Measurements from ENCODE around the gene ARHGAP12.
A peak's percentile ranks its signal among the peaks of the same experiment; 100 is the strongest.
"Not testable (repeated sequence)": the region's sequence is repeated elsewhere in the genome, so short reads cannot be mapped to it uniquely, and the experiment has no call there.

ARHGAP12 gene, protein sequence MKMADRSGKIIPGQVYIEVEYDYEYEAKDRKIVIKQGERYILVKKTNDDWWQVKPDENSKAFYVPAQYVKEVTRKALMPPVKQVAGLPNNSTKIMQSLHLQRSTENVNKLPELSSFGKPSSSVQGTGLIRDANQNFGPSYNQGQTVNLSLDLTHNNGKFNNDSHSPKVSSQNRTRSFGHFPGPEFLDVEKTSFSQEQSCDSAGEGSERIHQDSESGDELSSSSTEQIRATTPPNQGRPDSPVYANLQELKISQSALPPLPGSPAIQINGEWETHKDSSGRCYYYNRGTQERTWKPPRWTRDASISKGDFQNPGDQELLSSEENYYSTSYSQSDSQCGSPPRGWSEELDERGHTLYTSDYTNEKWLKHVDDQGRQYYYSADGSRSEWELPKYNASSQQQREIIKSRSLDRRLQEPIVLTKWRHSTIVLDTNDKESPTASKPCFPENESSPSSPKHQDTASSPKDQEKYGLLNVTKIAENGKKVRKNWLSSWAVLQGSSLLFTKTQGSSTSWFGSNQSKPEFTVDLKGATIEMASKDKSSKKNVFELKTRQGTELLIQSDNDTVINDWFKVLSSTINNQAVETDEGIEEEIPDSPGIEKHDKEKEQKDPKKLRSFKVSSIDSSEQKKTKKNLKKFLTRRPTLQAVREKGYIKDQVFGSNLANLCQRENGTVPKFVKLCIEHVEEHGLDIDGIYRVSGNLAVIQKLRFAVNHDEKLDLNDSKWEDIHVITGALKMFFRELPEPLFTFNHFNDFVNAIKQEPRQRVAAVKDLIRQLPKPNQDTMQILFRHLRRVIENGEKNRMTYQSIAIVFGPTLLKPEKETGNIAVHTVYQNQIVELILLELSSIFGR

DNA sequence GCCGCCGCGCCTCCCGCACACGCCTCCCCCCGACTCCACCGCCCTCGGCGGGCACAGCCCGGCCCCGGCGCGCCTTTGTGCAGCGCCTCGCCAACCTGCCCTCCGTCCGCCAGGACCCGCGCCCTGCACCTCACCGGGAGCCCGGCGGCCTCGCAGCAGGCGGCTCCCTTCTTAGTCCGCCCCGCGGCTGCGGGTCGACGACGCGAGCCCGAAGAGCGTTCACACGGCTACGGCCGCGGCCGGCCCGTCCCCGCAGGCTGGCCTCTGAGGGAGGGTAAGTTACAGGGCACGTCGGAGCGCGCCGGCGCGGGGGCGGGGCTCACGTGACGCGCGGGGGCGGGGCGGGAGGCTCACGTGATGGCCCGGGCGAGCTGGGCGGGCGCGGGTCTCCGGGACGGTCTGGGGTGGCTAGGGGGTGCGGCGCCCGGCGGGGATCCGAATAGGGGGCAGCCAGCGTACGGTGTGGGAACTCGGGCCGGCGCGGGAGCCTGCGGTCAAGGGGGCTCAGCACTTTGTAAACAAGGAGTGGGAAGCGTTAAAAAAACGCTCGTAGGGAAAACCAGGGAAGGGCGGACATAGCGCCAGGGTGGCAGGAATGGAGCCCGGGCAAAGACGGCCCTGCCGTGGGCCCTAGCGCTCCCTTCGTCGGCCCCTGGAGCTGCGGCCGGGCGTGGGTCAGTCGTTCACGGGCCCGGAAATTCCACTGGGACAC lies at the start of gene ARHGAP12:
ARHGAP12 (minus strand) TSS at position 283 of the 712 bp plus-strand sequence. CDS start 19,976 bp downstream, outside the sequence.
- DNase-seq = peak; percentile 84

DNA sequence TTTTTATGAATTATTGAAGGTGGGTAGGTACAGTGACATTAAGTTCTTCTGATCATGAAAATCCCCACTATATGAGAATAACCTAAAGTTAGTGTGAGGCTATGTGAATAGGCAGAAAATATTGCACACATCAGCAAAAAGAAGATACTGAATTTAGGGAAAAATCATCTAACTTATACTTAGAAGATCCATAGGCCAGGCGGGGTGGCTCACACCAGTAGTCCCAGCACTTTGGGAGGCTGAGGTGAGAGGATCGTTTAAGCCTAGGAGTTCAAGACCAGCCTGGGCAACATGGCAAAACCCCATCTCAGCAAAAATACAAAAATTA lies 49.5 kb upstream of the ARHGAP12 start:
- no peak for DNase-seq

DNA sequence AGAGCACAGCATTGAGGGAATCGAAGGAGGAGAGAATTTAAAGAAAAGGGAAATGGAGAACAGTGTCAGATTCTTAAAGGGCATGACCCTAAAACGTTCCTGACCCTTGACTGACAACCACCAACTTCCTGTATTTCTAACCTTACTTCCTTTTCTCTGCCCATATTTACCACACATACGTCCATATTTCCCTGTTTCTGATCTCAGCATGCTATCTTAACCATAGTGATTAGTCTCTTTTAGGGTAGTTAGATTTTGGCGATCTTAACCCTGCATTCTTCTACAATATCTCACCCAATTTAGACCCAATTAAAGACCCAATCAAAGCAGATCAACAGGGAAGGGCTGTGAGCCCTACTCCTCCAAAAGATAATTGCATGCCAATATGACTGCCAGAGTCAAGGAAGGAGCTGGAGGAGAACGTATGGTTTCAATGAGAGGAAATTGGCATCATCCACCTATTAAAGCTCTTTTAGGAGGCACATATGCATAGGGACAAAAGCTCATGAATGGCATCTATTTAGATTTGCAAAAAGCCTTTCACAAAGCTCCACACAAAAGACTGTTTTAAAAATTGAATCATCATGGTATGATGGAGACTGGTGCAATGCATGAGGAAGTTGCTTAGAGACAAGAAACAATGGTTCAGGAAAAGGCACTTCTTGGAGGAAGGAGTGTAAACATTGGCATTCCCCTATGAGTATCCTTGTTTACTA lies 49.0 kb upstream of the ARHGAP12 start:
- peak; percentile 10 for DNase-seq

DNA sequence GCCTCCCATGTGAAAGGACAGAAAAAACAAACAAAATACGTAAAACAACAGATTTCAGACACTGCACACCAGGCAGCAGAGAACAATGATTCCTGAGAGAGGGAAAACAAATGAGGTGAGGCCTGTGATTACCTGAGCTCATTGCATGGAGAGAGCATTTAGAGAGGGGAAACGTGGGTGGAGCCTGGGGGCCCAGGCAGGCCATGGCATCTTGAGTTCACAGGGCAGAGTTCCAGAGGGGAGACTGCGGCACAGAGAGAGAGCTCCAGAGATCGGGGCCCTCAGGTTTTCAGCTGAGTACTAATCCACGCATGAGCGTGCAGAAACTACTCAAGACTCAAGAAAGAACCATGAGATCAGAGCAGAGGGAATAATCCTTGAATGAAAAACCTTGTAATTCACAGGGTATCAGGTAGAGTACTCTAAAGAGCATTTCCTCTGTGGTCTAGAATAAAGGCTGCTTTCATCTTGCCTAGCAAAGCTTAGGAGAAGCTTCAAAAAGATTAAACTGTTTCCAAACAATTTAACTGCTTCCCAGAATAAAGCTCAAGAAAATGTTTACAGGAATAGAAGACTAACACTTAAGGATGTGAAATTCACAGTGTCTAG lies 46.6 kb upstream of the ARHGAP12 start:
- DNase-seq = no peak

DNA sequence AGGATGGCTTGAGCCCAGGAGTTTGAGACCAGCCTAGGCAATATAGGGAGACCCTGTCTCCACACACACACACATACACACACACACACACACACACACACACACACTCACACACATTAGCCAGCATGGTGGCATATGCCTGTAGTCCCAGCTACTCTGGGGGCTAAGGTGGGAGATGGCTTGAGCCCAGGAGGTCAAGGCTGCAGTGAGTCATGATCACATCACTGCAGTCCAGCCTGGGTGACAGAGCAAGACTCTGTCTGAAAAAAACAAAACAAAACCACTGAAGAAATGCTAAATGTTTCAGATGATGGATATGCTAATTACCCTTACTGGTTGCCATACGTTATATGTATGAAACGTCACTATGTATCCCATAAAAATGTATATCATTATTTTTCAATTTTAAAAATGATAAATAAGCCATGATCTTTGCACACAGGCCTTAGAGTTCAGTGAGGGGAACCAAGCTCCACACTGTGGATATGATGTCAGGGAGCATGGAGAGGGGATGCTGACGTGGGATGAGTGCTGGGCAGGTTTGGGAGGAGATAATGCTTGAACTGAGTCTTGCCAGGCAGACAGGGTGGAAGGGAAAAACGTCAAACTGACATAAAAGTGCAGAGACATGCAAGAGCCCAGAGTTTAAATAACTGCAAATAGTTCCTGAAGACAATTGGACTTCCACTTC lies 45.9 kb upstream of the ARHGAP12 start:
- no peak for DNase-seq

DNA sequence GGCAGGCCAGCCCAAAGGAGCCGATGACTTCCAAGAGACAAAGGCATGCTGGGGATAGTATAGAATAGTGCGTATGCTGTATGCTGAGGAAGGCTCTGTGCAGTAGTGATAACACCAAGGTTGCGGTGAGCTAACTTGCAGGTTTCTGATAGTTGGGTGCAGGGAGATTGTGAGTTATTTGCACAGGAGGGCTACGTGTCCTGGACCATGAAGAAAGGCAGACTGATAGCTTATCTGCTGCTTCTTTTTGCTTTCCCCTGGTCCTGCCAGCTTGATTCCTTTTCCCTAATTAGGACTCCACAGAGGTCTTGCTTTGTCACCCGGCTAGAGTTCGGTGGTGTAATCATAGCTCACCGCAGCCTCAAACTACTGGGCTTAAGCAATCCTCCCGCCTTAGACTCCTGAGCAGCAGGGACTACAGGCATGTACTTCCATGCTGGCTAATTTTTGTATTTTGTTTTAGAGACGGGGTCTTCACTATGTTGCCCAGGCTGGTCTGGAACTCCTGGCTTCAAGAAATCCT lies 43.9 kb upstream of the ARHGAP12 start:
- DNase-seq = no peak

DNA sequence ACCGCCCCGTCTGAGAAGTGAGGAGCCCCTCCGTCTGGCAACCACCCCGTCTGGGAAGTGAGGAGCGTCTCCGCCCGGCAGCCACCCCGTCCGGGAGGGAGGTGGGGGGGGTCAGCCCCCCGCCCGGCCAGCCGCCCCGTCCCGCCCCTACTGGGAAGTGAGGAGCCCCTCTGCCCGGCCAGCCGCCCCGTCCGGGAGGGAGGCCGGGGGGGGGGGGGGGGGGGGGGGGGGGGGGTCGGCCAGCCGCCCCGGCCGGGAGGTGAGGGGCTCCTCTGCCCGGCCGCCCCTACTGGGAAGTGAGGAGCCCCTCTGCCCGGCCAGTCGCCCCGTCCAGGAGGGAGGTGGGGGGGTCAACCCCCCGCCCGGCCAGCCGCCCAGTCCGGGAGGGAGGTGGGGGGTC lies 41.2 kb upstream of the ARHGAP12 start:
- DNase-seq = not testable (repeated sequence)

DNA sequence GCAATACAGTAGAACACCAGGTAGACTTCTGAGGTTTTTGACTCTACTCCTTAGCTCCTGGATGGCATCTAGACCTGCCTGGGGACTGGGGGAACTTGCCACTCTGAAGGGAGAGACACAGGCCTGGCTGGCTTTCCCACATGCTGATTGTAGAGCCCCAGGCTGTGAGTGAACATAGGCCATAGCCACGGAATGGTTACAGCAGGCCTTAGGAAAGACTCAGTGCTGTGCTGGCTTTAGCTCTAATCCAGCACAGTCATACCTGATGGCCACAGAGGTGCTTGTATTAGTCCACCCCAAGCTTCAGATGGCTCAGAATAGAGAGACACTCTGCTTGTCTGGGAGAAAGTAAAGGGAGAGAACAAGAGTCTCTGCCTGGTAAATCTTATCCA lies 35.0 kb upstream of the ARHGAP12 start:
- no peak for DNase-seq

DNA sequence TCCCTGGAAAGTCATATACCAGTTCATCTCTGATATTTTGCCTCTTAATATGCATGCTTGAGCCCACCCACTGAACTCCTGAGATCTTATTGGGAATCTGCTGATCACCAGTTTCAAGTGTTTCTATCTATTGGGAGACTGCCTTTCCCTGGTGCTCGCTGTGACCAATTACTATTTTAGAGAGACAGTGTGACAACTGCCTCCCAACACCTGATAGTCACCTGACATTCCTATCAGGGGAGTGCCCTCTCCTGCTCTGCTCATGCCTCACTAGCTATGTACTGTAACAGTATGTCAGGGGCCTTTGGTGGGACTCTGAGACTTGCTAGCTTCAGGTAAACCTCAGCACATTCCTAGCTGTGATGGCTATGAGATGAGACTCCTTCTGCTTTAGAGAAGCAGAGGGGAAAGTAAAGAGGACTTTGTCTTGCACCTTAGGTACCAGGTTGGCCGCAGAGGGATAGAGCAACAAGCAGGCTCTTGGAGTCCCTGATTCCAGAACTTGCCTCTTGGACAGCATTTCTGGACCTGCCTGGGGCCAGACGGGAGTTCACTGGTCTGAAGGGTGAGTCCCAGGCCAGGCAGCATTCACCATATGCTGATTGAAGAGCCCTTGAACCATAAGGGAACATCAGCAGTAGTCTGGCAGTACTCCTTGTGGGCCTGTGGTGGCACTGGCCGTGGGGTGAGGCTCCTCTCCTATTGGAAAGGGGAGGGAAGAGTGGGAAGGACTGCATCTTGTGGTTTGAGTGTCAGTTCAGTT lies 34.4 kb upstream of the ARHGAP12 start:
- DNase-seq = no peak

DNA sequence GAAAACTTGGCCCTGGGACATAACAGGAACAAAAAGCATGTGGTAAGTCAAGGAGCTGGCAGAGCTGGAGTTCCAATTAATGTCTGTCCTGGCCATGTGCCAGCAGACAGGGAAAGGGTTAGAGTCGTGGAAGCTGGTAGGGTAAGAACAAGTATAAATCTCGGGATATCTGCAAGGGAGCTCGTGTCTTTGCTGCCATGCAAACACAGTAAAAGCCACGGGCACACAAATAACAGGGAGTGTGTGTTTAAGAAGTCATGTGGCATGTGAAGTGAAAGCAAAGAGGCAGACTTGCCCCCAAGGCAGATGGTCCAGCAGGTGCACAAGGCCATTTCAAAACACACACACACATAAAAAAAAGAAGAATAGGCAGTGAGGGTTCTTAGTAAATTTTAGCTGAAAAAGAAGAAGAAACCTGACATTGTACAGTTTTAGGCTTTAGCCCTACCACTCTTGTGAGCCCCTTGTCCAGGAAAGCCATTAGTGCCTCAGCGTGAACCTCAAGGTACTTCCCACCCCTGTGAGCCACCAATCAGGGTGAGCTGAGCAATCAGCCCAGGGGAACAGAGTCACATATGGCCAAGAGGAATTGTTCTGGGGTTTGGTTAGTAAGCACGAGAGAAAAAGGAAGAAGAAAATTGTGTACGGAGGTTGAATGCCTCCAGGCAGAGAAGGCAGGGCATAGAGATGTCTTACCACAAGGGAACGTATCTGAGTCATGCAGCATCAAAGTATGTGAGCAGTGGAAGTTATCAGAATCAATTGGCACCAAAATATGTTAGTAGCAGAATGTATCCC lies 32.8 kb upstream of the ARHGAP12 start:
- no peak for DNase-seq

DNA sequence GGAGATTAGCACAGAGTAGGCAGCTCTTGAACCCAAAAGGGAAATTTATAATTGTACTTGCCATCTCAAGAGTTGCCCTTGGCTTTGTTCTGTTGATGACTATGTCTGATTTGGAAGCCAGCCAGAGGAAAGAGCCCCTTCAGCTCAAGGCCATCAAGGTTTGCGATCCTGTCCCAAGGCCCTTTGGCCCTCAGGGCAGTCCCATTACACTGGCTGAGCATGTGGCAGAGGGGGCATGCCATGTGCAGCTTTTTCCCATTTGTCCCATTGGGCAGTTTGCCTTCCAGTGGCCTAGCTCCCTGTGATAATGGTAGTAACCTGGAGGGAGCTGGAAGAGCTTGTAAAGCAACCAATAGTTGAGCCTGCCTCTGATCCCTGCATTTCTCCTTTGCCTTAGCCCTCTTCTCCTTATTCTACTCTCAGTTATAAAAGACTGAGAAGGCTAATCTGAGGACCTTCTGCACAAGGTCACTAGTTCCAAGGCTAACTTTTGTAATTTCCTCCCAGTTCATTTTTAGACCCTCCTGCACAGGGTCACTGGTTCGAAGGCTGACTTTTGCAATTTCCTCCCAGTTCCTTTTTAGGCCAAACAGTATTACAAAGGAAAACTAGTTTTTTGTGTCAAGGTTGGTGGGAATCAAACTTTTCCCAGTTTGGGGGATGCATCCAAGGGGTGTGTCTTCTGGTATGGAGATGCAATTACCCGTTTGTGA lies 31.0 kb upstream of the ARHGAP12 start:
- DNase-seq = no peak

DNA sequence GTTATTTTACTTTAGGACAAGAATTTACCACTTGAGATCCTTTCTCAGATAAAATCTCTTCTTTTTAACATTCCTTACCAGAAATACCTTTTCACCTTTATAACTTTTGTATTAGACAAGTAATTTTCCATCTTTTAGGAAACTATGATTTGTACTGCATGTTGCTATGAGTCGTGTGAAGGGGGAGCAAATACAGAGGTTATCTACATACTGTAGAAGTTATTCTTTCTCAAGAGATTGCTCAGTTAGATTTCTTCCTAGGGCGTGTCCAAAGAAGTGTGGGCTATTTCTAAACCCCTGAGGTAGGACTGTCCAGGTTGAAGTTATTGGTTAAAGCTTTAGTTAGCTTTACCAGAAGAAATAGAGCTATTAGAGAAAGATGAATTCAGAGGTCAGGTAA lies 30.2 kb upstream of the ARHGAP12 start:
- DNase-seq = no peak

DNA sequence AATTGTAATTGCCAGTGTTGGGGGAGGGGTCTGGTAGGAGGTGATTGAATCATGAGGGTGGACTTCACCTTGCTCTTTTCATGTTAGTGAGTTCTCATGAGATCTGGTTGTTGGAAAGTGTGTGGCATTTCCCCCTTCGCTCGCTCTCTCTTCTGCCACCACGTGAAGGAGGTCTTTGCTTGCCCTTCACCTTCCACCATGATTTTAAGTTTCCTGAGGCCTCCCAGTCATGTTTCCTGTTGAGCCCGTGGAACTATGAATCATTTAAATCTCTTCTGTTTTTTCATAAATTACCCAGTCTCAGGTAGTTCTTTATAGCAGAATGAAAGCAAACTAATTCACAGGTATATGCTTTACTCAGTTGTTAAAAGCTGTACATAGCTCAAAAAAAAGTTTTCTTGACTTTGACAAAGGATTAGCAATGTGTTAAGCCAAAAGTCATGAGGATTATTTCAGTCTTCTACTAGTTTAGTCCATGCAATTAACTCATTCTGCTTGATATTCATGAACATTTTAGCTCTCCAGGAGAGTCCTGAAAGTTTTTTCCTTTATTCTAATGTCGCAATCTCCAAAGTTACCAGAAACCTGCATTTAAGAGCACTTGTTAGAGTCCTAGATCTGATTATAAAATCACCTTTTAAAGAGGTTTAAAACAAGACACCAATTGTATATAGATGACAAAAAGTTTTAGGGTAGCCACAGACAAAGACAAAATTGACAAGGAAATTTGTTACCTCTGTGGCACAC lies 27.7 kb upstream of the ARHGAP12 start:
- no peak for DNase-seq

DNA sequence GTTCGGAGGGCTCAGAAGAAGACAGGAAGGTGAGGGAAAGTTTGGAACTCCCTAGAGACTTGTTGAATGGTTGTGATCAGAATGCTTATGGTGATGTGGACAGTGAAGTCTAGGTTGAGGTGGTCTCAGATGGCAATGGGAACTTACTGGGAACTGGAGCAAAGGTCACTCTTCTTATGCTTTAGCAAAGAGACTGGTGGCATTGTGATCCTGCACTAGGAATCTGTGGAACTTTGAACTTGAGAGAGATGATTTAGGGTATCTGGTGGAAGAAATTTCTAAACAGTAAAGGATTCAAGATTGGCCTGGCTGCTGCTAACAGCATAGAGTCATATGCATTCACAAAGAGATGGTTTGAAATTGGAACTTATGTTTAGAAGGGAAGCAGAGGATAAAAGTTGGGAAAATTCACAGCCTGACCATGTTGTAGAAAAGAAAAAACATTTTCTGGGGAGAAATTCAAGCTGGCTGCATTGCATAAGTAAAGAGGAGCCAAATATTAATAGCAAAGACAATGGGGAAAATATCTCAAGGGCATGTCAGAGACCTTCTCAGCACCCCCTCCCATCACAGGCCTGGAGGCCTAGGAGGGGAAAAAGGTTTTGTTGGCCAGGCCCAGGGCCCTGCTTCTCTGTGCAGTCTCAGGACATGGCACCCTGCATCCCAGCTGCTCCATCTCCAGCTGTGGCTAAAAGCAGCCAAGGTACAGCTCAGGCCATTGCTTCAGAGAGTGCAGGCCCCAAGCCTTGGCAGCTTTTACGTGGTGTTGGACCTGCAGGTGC lies 26.0 kb upstream of the ARHGAP12 start:
- no peak for DNase-seq

DNA sequence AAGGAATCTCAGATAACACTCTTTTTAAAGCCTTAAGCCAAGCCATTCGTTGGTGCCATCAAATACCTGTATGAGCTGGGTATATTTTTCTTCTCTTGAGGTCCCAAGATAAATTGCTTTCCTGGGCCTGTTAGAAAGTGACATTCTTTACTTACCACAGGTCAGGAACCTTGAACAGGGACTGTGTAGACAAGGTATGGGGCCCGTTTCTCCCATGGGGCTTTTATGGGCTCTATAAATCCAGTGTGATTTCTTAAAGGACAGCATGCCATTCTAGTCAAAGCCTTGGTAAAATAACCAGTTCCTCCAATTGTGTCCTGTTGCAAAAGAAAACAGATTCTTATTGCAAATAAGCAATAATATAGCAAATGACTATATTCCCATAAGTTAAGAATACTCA lies 24.8 kb upstream of the ARHGAP12 start:
- DNase-seq = no peak

DNA sequence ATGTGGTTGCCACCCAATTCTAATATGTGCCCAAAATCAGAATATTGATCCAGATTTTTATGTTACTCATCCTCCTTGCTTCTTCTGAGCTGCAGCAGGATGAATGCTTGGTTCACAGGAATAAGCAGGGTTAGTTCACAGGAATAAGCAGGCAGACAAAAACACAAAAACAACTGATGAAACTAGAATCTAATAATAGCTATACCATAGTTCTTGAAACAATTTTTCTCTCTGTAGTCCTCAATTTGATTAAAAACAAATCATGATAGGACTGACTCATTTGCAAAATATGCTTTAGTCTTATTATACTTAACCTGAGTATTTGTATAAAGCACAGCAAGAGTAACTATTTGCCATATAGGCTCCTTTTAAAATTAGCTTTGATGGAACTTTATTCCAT lies 24.4 kb upstream of the ARHGAP12 start:
- no peak for DNase-seq

DNA sequence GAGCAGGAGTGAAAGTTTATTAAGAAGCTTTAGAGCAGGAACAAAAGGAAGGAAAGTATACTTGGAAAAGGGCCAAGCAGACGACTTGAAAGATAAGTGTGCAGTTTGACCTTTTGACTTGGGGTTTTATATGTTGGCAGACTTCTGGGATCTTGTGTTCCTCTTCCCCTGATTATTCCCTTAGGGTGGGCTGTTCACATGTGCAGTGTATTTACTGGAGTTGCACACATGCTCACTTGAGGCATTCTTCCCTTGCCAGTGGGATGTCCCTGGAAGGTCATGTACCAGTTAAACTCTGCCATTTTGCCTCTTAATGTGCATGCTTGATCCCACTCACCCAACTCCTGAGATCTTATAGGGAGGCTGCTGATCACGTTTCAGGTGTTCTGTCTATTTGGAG lies 23.4 kb upstream of the ARHGAP12 start:
- DNase-seq = no peak

DNA sequence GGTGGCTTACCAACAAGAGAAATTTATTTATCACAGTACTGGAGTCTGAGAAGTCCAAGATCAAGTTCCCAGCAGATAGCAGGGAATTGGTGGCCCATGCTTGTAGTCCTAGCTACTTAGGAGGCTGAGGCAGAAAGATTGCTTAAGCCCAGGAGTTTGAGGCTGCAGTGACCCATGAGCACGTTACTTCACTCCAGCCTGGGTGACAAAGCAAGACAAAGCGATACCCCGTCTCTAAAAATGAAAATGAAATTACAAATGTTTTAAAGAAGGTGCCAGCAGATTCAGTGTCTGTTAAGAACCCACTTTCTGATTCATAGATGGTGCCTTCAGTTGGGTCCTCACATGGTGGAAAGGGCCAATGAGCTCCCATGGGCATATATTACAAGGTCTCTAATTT lies 20.6 kb upstream of the ARHGAP12 start:
- DNase-seq = no peak

Measured in CD4-positive, alpha-beta T cell treated with Interleukin-21 for 1 hour (primary cell).